GM18873 (cell line): ENCODE data around the gene RASGRP1.

ENCODE experiments used
- ATAC-seq: cut with Tn5 transposase; IDR thresholded peaks from one replicate; pipeline ENCODE4 v1.9.1; 2021; ENCODE audit warnings: mild to moderate bottlenecking, moderate library complexity, moderate number of reproducible peaks; ENCODE audit not compliant: unreplicated experiment, low FRiP score

The RASGRP1 gene

DNA sequence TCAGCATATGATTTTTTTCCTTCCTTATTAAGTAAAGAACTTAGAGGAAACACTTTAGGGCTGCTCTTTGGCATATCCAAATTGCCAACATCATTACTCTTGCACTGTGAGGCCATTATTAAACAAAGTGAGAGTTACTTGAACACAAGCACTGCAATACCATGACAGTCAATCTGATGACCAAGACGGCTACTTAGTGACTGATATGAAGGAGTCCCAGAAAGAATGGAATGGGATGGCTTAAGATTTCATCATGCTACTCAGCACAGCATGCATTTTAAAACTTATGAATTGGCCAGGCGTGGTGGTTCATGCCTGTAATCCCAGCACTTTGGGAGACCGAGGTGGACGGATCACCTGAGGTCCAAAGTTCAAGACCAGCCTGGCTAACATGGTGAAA lies 55.5 kb downstream of the RASGRP1 start:
- ATAC-seq, result no peak

DNA sequence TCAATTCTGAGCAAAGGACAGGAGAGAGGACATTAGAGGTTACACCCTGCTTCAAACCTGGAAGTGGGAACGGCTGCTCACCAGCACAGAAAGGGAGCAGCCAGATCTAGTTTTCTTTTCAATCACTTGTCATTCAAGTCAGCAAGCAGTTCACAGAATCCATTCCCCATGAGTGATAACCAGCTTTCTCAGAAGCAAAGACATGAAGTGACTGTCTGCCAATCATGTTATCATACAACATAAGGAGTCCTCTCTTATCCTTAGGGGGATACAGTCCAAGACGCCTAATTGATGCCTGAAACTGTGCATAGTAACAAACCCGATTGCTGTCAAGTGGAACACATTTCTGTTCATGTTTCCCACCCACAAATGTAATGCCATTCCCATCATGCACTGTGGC lies 56.0 kb downstream of the RASGRP1 start:
- no peak for ATAC-seq

DNA sequence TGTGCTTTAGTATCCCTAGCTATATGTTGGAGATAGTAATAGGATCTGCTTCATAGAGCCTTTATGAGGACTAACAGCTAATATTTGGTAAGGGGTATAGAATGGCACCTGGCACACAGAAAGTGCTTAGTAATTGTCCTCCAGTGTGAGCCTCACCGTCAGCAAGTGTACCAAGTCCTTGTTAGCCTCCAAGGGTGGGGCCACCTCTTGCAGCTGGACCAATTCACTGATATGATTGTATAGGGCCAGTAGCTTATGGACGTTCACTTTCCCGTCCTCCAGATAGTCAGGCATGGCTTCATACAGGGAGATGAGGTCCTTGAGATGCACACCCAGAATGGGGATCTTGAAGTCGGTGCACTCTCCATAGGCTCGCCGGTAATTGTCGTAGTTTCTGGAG lies 57.0 kb downstream of the RASGRP1 start:
- no peak for ATAC-seq

DNA sequence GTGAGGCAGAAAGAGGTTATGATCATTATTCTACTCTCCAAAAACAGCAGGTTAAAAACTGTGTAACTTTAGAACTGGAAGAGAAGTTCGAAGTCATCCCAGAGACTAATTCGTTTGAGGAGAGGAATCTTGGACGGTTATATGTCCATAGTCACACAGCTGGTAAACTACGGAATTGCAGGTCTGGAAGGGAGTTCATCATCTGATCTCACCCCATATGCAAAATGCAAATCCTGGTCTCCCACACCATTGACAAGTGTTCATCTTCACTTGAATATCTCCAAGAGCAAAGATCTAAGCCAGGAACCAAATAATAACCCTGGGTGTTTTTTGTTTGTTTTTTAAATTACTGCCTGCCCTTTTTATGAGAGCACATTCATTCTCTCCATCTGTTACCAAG lies 57.6 kb downstream of the RASGRP1 start:
- ATAC-seq, result no peak

DNA sequence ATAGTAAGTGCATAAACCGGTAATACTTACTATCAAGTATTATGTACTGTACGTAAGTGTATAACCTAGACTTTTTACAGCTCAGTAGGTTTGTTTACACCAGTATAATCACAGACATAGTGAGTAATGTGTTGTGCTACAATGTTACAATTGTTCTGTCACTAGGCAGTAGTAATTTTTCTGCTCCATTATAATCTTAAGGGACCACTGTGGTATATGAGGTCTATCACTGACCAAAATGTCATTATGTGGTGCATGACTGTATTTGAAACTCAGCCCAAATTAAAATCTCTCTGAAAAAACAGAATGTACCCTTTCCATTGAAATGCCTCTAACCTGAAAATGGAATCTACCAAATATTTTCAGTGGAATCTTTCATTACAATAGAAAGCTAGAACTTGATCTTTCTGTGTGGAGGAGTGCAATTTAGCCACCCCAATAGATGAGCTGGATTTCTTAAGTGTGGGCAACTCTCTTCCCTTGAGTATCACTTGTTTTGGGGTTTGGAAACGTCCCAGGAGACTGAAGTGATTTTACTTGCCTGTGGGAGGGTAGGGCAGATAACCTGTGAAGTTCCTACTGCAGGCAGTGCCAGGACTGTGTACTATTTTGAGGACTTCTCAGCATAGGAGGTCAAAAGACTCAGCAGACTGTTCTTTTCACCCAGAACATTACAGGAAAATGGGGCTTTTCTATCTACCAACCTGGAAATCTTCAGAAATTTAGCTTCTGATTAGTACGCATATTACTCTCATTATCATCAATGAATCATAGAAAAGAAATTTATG lies 59.7 kb downstream of the RASGRP1 start:
- ATAC-seq, result no peak

DNA sequence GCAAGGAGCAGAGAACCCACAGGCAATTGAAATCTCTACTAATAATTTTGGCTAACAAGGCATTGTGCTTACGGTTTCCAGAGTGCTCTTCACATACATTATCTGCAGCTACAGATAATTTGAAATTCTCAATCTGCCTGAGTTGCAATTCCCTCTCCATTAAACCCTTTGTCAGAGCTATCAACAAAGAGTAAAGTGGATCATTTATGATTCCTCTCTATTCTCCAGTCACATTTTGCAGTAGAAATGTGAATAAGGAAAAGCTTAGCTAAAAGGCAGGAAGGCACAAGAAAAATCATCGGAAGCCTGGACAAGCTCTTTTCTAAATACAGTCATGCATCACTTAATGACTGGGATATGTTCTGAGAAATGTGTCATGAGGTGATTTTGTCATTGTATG lies 61.1 kb downstream of the RASGRP1 start:
- no peak for ATAC-seq

DNA sequence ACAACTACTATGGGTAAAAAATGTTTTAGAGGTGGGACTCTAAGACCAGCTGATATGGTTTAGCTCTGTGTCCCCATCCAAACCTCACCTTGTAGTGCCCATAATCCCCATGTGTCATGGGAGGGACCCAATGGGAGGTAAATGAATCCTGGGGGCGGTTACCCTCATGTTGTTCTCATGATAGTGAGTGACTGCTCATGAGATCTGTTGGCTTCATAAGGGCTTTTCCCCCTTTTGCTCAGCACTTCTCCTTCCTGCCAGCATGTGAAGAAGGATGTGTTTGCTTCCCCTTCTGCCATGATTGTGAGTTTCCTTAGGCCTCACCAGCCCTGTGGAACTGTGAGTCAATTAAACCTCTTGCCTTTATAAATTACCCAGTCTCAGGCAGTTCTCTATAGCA lies 65.0 kb downstream of the RASGRP1 start:
- no peak for ATAC-seq

DNA sequence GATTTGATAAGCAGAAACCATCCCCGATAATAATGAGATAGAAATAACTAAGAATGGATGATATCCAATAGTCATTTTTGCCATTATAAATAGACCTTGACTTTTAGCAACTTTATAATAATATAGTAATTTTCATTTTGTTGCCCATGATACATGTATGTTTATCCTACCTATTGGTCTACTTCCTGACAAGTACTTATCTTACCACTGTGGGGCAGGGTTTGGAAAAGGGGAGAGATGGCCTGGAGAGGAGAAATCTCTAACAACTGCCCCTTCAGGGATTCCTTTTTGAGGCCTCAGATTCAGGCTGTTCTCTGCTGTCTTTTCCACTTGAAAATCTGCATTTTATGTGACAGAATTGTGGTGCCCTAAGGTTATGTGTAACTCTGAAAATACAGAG lies 68.5 kb downstream of the RASGRP1 start:
- no peak for ATAC-seq

DNA sequence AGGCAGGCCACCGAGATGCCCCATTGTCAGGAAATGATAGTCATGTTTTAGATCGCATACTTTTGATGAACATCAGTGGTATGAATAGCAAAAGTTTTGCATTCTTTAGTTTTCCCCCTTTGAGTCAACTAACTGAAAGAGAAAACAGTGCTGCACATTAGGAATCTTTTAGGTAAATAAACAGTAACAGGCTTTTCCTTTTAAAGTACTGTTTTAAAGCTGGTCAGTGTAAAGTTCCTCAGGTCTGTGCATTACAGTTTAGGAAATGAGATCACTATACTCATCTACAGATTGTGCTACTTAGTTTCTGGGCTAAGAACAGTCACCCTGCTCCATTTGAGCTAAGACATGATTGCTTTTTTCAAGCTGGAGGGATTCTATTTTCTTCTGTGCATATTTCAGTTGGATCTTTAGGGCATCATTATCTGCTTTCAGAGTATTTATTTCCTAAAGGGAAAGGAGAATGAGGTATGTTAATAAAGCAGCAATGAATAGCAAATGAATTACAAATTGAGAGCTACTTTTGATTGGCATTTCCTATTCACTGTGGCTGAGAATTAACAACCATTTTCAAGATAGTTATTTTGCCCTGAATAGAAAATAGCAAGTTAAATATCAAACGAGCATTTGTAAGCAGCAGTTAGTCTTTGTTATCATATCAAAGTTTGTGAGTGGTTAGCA lies 74.2 kb downstream of the RASGRP1 start:
- no peak for ATAC-seq

DNA sequence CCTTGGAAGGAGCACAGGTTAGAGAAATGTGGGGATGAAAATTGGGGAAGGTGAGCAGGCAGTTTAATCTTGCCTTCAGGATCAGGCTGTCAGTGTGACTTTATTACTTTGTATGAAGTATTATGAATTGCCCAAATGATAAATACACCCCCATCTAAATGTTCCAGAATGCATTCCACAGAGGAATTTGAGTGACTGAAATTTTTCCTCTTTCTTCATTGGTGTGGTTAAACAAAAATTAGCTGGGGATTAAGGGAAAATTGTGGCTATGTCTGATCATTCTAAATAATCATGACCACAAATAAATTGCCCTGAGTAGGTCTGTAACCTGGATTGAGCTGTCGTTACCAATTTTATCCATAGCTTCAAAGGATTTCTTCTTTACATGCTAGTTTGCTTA lies 77.2 kb downstream of the RASGRP1 start:
- no peak for ATAC-seq

DNA sequence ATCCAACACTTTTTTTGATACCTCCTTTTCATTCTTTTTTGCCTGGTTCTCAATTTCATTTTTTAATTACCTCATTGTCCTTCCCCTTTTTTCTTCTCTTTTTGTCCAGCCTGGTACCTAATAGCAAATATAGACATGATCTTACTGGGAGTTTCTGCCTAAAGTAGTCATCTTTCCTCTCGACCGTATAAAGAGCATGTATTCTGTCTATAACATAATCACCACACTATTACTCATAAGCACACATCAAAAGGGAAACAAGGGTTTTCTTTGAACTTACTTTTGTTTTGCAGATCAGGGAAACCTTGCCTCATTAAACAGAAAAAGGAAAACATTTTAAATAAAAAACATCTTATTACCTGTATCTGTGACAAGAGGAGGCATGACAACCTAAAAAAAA lies 77.7 kb downstream of the RASGRP1 start:
- no peak for ATAC-seq

DNA sequence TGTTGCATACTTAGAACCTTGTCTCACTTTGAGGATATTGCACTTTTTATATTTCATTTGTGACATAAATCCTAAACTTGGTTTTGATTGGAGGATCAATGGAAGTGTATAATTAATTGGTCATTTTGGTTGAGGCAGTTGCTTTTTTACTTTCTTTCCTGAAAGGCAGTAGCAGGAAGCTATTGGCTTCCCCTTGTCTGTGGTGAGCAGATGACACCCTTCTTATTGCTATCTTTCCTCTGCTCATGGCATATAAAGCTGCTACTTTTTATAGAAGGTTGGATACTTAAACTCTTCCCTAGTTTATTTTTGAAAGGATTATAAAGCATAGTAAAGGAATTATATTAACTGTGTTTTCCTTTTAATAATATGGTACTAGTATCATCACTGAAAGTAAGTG lies 82.0 kb downstream of the RASGRP1 start:
- ATAC-seq, result no peak

DNA sequence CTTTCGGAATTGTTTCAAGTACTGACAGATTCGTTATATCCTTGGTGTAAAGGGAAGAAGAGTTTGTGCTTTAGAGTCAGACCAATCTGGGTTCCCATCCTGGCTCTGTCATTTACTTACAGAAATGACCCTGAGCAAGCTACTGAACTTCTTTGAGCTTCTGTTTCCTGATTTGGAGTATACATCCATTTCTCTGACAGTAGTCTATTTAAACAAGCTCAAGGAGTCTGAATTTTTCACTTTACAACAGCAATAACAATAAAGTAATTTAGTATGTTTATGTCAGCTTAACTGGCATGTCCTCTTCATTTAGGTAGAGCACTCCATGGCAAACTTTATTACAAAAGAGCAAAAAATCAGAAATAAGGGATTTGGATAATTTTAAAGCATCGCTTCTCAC lies 82.9 kb downstream of the RASGRP1 start:
- ATAC-seq, result no peak

DNA sequence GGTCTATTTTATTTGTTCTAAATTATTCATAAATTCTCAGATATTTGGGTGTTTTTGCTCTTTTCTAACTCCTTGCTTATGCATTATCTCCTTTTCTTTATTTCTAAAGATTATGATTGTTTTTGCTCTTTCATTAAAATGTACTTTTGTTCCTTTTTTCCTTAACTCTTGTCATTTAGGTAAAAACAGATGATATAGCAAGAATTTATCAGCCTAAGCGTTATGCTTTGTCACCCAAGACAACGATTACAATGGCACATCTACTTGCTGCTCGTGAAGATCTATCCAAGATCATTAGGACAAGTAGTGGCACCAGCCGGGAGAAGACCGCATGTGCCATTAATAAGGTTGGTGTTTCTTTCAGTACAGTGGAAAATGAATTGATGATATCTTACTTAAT lies 83.5 kb downstream of the RASGRP1 start:
- no peak for ATAC-seq

DNA sequence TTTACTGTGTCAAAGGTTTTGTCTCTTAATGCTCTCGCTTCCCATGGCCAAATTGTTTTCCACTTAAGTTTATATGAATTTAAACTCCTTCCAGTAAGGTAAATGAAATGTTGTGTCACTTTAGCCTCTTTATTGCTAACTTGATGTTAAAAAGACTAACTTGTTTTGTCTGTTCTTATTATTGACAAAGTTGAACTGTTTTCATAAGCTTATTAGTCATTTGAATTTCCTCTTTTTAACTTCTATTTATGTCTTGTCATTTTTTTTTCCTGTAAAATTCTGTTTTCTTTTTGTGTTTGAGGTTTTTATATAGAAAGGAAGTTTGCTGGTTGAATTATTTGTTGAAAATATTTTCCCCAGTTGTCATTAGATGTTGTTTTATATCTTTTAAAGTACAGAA lies 84.9 kb downstream of the RASGRP1 start:
- ATAC-seq, result no peak

DNA sequence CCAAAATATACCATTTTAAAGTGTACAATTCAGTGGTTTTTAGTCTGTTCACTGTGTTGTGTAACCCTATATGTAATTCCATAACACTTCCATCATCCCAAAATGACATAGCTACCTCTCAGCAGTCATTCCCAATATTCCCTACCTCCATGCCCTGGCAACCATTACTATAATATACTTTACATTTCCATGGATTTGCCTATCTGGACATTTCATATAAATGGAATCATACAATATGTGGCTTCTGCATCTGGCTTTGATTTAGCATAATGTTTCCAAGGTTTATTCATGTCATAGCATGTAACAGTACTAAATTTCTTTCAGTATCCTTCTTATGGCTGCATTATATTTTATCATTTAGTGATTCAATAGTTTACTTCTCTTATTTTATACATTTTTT lies 85.3 kb downstream of the RASGRP1 start:
- no peak for ATAC-seq

DNA sequence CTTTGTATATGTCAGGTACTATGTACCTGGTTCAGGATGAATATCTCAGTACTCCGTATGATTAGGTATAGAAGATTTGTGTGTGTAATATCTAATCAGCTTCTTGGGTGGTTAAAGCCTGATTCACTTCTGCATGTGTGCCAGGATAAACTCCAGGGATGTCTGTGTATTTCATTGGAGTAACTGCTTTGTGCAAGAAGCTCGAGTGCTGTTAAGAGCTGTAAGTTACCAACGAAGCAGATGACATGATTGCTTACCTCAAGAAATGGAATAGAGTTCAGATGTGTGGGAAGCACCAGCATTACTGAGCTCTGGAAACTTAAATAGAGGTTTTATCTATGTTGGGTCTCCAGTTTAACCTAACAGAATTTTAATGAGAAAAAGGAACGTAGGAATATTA lies 87.0 kb downstream of the RASGRP1 start:
- ATAC-seq, result no peak

DNA sequence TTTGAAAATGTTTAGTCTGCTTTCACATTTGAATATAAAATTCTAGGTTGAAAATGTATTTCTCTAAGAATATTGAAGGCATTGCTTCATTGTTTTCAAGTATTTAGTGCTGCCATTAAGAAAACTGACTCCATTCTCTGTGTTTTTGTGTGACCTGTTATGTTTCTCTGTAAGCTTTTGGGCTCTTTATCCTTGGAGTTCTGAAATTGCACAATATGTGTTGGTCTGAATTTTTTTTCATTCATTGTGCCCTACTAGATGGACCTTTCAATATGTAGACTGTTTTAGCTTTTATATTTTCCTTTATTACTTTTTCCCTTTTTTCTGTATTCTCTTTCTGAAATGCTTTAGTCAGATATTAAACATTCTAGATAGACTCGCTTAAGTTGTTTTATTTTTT lies 88.5 kb downstream of the RASGRP1 start:
- ATAC-seq, result no peak

DNA sequence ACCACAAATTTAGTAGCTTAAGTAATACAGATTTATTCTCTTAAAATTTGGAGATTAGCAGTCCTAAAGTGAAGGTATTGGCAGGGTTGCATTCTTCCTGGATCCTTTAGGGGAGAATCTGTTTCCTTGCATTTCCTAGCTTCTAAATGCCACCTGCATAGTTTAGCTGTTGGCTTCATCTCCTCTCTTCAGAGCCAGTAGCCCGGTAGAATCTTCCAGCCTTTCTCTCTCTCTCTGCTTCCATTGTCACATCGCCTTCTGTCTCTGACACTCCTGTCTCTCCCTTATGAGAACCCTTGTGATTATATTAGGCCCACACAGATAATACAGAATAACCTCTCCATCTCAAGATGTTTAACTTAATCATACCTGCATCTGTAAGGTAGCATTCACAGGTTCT lies 89.3 kb downstream of the RASGRP1 start:
- ATAC-seq, result no peak

DNA sequence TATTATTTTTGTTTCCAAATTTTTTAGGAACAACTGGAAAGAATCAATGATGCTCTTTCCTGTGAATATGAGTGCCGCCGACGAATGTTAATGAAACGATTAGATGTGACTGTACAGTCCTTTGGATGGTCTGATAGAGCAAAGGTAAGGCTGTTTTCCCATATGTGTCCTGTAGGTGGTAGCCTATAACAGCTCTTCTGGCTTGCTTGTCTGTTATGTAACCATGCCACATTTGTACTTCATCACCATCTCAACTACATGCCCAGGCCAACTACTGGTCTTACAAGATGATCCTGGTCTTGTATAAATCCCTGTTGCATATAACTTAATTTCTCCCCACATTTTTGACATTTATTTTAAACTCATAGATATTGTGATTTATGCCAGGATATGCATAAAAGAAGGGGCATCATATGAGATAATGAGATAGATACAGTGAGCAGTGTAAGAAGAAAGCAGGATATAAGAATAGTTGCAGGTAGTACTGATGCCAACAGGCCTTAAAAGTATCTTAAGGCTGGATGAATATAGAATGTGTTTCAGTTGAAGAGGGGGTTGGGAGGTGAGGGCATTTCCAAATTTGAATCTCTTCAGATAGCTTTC lies 90.4 kb downstream of the RASGRP1 start:
- ATAC-seq, result peak; percentile 82

DNA sequence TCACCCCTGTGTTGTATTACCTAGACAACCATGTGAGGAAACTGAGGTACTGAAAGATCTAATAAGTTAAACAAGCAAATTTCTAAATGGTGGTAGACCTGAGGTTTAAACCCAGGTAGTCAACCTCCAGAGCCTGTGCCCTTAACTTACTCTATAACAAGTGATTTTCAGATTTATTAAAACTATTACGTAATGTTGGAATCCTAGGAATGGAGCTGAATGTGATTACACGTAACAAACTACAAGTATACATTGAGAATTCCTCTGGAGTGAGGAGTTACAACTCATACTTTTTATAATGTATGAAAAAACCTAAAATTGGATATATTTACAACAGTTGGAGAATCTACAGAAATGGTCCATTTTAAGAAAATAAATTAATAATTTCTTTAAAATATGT lies 92.6 kb downstream of the RASGRP1 start:
- no peak for ATAC-seq

DNA sequence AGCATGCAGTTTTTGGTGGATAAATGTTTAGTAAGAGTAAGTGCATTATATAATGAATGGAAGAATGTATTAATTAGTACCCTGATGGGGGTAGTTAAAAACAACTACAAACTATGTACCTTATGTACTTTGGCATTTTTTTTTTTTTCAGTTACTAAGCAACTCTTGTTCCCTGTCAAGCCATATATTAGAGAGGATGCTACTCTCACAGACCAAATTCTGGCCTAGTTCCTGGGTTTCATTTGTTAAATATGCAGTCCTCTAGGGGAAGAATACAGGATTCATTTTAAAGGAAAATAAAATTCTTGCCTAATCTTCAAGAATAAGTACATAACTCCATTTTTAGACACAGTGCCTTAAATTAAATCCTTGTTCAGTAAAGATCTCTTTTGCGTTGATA lies 93.8 kb downstream of the RASGRP1 start:
- ATAC-seq, result no peak
